CD4-positive, CD25-positive, alpha-beta regulatory T cell (primary cell): Measurements from ENCODE around the gene SLC26A8. TPM values are rescaled to one million over a fixed set of nuclear protein-coding genes. Genes with fewer than 3 reads are reported as not detected.
A peak's percentile ranks its signal among the peaks of the same experiment; 100 is the strongest.

ENCODE experiments used
- ATAC-seq, 2 donors: fragments of 150-1000 bp; cut with Tn5 transposase; one replicate each; pipeline ENCODE4 v1.10.0; 2021; ENCODE audit warnings: low read depth in 2 of 2, moderate number of reproducible peaks in 2 of 2, moderate library complexity in 1 of 2
- DNase-seq, 3 donors: peaks; one replicate each; pipeline versions ENCODE4 v3.0.0 to v3.0.0-alpha.2; 2012 to 2022; ENCODE audit warnings: mixed read lengths in 1 of 3
- H3K27ac ChIP-seq: one replicate; pipeline ENCODE4 v1.7.0; 2013; ENCODE audit warnings: mild to moderate bottlenecking, low read length; ENCODE audit not compliant: insufficient read depth, poor library complexity, severe bottlenecking
- H3K27me3 ChIP-seq: one replicate; pipeline ENCODE4 v1.7.0; 2013; ENCODE audit warnings: low read length; ENCODE audit not compliant: control insufficient read depth, insufficient read depth
- H3K36me3 ChIP-seq: one replicate; pipeline ENCODE4 v1.7.0; 2013; ENCODE audit warnings: mild to moderate bottlenecking, low read length, moderate library complexity; ENCODE audit not compliant: control insufficient read depth, insufficient read depth
- H3K4me1 ChIP-seq: 2 replicates; pipeline ENCODE4 v1.7.0; 2013; ENCODE audit warnings: mild to moderate bottlenecking, low read length; ENCODE audit not compliant: insufficient read depth, control insufficient read depth, poor library complexity, severe bottlenecking
- H3K4me3 ChIP-seq: one replicate; pipeline ENCODE4 v1.7.0; 2013; ENCODE audit warnings: low read depth, mild to moderate bottlenecking, low read length, moderate library complexity
- H3K9me3 ChIP-seq, 2 experiments: 1 replicate in 1 of 2; 2 replicates in 1 of 2; pipeline ENCODE4 v1.7.0; 2013; ENCODE audit warnings: low read length in 2 of 2, mild to moderate bottlenecking in 1 of 2, moderate library complexity in 1 of 2; ENCODE audit not compliant: control insufficient read depth in 2 of 2
- H3K27ac Mint-ChIP-seq, 3 donors: one replicate each; pipeline ENCODE4 v1.8.0; 2020 to 2022; ENCODE audit warnings: mild to moderate bottlenecking in 3 of 3, mixed read lengths in 3 of 3, moderate library complexity in 2 of 3
- H3K27me3 Mint-ChIP-seq: one replicate; pipeline ENCODE4 v1.8.0; 2022; ENCODE audit warnings: mild to moderate bottlenecking, mixed read lengths
- H3K36me3 Mint-ChIP-seq: one replicate; pipeline ENCODE4 v1.8.0; 2020; ENCODE audit warnings: mixed read lengths
- H3K4me1 Mint-ChIP-seq, 4 donors: one replicate each; pipeline ENCODE4 v1.8.0; 2020 to 2022; ENCODE audit warnings: mixed read lengths in 4 of 4, mild to moderate bottlenecking in 1 of 4
- H3K4me3 Mint-ChIP-seq, 4 donors: one replicate each; pipeline ENCODE4 v1.8.0; 2020 to 2022; ENCODE audit warnings: mild to moderate bottlenecking in 4 of 4, mixed read lengths in 4 of 4, moderate library complexity in 3 of 4
- H3K9me3 Mint-ChIP-seq, 7 donors: one replicate each; pipeline ENCODE4 v1.8.0; 2020 to 2022; ENCODE audit warnings: mixed read lengths in 7 of 7, mild to moderate bottlenecking in 3 of 7, moderate library complexity in 2 of 7
- polyA plus RNA-seq, 4 donors: library from polyadenylated mRNA; unstranded; fragments of 300-500 nt; fragmentation: Illumina TruSeq; gene quantifications; one replicate each; pipeline ENCODE4 v1.2.3, GENCODE V29; 2021
- total RNA-seq: library from RNA; stranded (reverse); gene quantifications from one replicate; pipeline ENCODE4 v1.2.3, GENCODE V29; 2022

SLC26A8 gene
- total and polyA plus RNA-seq, 5 donors from 2014 or later = not detected

DNA sequence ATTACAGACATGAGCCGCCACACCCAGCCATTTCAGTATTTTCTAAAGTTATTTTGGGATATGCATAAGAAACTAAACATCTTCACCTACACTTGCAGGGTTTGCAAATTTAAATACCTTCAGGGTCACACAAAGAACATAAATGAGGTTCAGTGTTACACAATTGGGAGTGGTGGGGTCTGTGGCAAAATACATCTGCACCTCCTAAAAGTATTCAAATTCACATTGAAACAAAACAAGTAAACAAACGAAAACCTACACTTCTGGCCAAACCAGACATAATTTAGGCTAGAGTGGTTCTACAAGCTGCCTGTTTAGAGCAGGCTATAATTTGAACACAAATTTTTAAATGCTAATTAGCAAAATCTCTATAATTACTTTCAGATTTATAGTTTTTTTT lies 37.8 kb upstream of the SLC26A8 start:
- Histone ChIP-seq H3K27ac (no peak overlapping the region), H3K27me3 (no peaks in the 10 kb centered on the region), H3K36me3 (peaks cover 25% of the 10 kb centered on the region), H3K4me1 (peaks cover 6% of the 10 kb centered on the region), H3K9me3 (no peaks in the 10 kb centered on the region), H3K4me3 (no peak overlapping the region)
- no peak for DNase-seq
- no peak for ATAC-seq
- Mint-ChIP-seq H3K4me3 (no peak overlapping the region), H3K36me3 (peaks cover 37% of the 10 kb centered on the region), H3K27me3 (no peaks in the 10 kb centered on the region), H3K4me1 (peaks cover 40 to 68% (median 47%) of the 10 kb centered on the region in 4 donors), H3K9me3 (peaks cover 0 to 1% (median 0%) of the 10 kb centered on the region in 7 donors), H3K27ac (no peak overlapping the region)

DNA sequence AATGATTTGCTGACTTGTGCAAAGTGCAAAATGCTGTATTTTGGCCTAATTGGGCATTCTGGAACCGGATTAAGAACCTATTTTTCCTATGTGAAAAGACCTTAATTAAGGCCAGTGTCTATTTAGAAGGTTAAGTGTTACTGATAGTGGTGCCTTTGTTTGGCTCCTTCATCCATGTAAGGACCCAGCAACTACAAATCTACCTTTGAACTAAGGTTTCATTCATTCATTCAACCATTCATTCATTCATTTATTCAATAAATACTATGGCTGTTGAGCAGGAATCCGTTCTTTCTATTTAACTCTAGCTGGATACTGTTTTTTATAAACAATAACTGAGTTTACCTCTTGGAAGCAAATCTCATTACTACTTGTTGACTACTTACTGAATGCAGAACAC lies 36.8 kb upstream of the SLC26A8 start:
- no peak overlapping the region for H3K4me3 ChIP-seq
- H3K27me3 ChIP-seq = no peaks in the 10 kb centered on the region
- no peaks in the 10 kb centered on the region for H3K9me3 ChIP-seq
- H3K4me3 Mint-ChIP-seq = no peak overlapping the region
- peaks cover 0 to 1% (median 0%) of the 10 kb centered on the region in 7 donors for H3K9me3 Mint-ChIP-seq
- H3K36me3 ChIP-seq = peaks cover 25% of the 10 kb centered on the region
- H3K27me3 Mint-ChIP-seq = no peaks in the 10 kb centered on the region
- no peak overlapping the region for H3K27ac ChIP-seq
- peaks cover 37% of the 10 kb centered on the region for H3K36me3 Mint-ChIP-seq
- DNase-seq (no peak), ATAC-seq (no peak)
- H3K4me1 ChIP-seq = peaks cover 6% of the 10 kb centered on the region
- H3K27ac Mint-ChIP-seq = no peak overlapping the region
- H3K4me1 Mint-ChIP-seq = peaks cover 38 to 66% (median 46%) of the 10 kb centered on the region in 4 donors

GRCh38 chr6:36056178-36056577 lies 31.7 kb upstream of the SLC26A8 start:
- Mint-ChIP-seq H3K27ac (no peak overlapping the region), H3K4me1 (peaks cover 19 to 47% (median 27%) of the 10 kb centered on the region in 4 donors), H3K9me3 (no peaks in the 10 kb centered on the region), H3K4me3 (no peak overlapping the region), H3K27me3 (no peaks in the 10 kb centered on the region), H3K36me3 (peaks cover 27% of the 10 kb centered on the region)
- Histone ChIP-seq H3K4me3 (no peak overlapping the region), H3K4me1 (peaks cover 4% of the 10 kb centered on the region), H3K27ac (no peak overlapping the region), H3K9me3 (no peaks in the 10 kb centered on the region), H3K27me3 (no peaks in the 10 kb centered on the region), H3K36me3 (peaks cover 48% of the 10 kb centered on the region)
- DNase-seq = no peak
- ATAC-seq = no peak

- no peak overlapping the region for H3K4me3 ChIP-seq
- Mint-ChIP-seq H3K27ac (peak overlapping the region in 2 of 3 donors; percentile 6 to 71), H3K36me3 (peaks cover 14% of the 10 kb centered on the region)
Observed at GRCh38 chr6:36054956-36055355, 30.5 kb upstream of the SLC26A8 start.

DNA sequence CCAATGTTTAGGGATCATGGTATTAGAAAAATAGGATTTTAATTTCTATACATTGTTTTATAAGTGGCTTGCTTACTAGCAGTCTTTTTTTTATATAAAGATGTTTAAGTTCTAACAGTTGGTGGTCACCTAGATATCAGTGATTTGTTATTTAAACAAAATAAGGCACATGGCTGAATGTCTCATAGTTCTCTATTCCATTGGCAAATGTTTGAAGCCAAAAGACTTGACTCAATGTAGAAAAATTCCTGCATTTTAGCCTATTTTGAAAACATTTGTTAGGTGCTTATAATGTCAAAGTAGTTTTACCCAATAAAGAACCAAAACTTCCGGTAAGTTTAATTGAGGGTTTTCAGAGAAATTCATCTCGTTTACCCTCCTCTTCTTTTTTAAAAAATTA lies 30.0 kb upstream of the SLC26A8 start:
- no peaks in the 10 kb centered on the region for H3K9me3 ChIP-seq
- peaks cover 19% of the 10 kb centered on the region for H3K4me1 ChIP-seq
- H3K4me3 ChIP-seq = no peak overlapping the region
- H3K27me3 ChIP-seq = no peaks in the 10 kb centered on the region
- Mint-ChIP-seq H3K27ac (peak overlapping the region in 1 of 3 donors; percentile 71), H3K36me3 (peaks cover 9% of the 10 kb centered on the region), H3K4me1 (peaks cover 19 to 35% (median 24%) of the 10 kb centered on the region in 4 donors), H3K4me3 (no peak overlapping the region), H3K27me3 (no peaks in the 10 kb centered on the region), H3K9me3 (no peaks in the 10 kb centered on the region)
- no peak for DNase-seq
- peaks cover 32% of the 10 kb centered on the region for H3K36me3 ChIP-seq
- no peak for ATAC-seq
- no peak overlapping the region for H3K27ac ChIP-seq

More at GRCh38 chr6:36054956-36055355, 30.5 kb upstream of the SLC26A8 start:
- H3K4me3 Mint-ChIP-seq = peak overlapping the region in 1 of 4 donors; percentile 3
- no peak for DNase-seq
- Histone ChIP-seq H3K36me3 (peaks cover 37% of the 10 kb centered on the region), H3K27me3 (no peaks in the 10 kb centered on the region), H3K27ac (no peak overlapping the region), H3K4me1 (peaks cover 13% of the 10 kb centered on the region), H3K9me3 (no peaks in the 10 kb centered on the region)
- no peaks in the 10 kb centered on the region for H3K9me3 Mint-ChIP-seq
- no peaks in the 10 kb centered on the region for H3K27me3 Mint-ChIP-seq
- no peak for ATAC-seq
- peaks cover 19 to 38% (median 24%) of the 10 kb centered on the region in 4 donors for H3K4me1 Mint-ChIP-seq

DNA sequence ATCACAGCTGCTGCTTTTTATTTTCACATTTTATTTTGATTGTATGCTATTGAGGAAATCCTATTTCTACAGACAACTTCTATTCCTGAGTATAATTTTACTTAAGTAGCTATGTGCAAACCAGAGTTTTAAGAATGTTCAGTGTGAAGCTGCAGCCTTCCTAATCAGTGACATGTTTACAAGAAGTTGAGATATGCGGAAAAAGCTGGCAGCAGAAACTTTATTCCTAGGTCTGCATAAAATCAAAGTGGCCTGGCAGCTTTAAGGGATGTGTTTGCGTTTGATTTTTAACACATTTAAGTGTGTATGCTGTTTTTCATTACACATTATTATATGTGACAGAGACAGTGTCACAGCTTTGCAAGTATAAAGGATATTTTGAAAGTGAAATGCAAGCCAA lies 29.4 kb upstream of the SLC26A8 start:
- DNase-seq (no peak), ATAC-seq (no peak)
- Histone ChIP-seq H3K36me3 (peaks cover 27% of the 10 kb centered on the region), H3K4me1 (peaks cover 22% of the 10 kb centered on the region), H3K27ac (no peak overlapping the region), H3K27me3 (no peaks in the 10 kb centered on the region), H3K9me3 (no peaks in the 10 kb centered on the region), H3K4me3 (no peak overlapping the region)
- Mint-ChIP-seq H3K27me3 (no peaks in the 10 kb centered on the region), H3K27ac (no peak overlapping the region), H3K9me3 (no peaks in the 10 kb centered on the region), H3K36me3 (peaks cover 6% of the 10 kb centered on the region), H3K4me3 (no peak overlapping the region), H3K4me1 (peaks cover 19 to 32% (median 24%) of the 10 kb centered on the region in 4 donors)

DNA sequence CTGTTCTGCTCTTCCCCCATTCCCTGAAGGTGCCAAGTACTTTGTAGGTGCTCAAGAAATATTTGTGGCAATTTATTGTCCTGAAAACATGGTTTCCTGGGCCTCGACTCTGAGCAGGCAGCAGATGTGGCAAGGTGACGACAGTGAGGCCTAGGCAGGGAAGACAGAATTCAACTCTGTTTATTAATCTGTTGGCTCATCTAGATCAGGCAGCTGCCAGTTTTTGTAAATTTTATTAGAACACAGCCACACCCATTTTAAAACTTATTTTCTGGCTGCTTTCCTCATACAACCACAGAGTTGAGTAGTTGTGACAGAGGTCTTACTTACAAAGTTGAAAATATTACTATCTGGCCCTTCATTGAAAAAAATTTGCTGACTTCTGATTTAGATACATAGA lies 27.7 kb upstream of the SLC26A8 start:
- no peaks in the 10 kb centered on the region for H3K27me3 ChIP-seq
- H3K4me1 ChIP-seq = peaks cover 28% of the 10 kb centered on the region
- DNase-seq (no peak), ATAC-seq (no peak)
- no peaks in the 10 kb centered on the region for H3K27me3 Mint-ChIP-seq
- no peak overlapping the region for H3K4me3 Mint-ChIP-seq
- H3K27ac ChIP-seq = no peak overlapping the region
- H3K4me1 Mint-ChIP-seq = peaks cover 11 to 24% (median 16%) of the 10 kb centered on the region in 4 donors
- no peak overlapping the region for H3K27ac Mint-ChIP-seq
- H3K4me3 ChIP-seq = no peak overlapping the region
- H3K36me3 Mint-ChIP-seq = peaks cover 2% of the 10 kb centered on the region
- peaks cover 0 to 1% (median 0%) of the 10 kb centered on the region in 7 donors for H3K9me3 Mint-ChIP-seq
- no peaks in the 10 kb centered on the region for H3K9me3 ChIP-seq
- H3K36me3 ChIP-seq = peaks cover 27% of the 10 kb centered on the region

DNA sequence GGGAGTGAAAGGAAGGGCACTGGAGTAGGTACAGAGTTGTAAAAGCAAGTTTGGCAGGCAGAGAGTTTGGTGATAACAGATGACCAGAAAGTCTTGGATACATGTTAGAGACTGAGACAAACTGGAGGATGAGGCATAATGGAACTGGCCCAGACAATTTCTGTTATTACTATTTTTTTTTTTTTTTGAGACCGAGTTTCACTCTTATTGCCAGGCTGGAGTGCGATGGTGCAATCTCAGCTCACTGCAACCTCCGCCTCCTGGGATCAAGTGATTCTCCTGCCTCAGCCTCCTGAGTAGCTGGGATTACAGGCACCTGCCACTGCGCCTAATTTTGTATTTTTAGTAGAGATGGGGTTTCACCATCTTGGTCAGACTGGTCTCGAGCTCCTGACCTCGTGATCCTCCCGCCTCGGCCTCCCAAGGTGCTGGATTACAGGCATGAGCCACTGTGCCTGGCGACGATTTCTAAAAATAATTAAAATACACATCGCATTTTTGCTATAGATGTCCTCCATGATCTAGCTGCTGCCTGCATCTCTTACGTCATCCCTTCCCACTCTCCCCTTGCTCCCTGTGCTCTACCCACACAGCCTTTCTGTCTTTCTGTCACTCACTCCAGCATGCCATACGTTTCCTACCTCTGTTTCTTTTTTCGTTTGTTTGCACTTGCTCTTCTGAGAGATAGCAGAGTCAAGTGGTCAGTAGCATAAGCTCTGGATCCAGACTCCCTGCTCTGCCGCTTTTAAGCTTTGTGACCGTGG lies 26.7 kb upstream of the SLC26A8 start:
- Mint-ChIP-seq H3K4me1 (peaks cover 7 to 24% (median 16%) of the 10 kb centered on the region in 4 donors), H3K36me3 (peaks cover 6% of the 10 kb centered on the region), H3K27me3 (no peaks in the 10 kb centered on the region), H3K27ac (no peak overlapping the region), H3K9me3 (peaks cover 0 to 1% (median 0%) of the 10 kb centered on the region in 7 donors), H3K4me3 (no peak overlapping the region)
- no peaks in the 10 kb centered on the region for H3K9me3 ChIP-seq
- H3K4me3 ChIP-seq = peak overlapping the region; percentile 66
- H3K36me3 ChIP-seq = peaks cover 27% of the 10 kb centered on the region
- no peak for ATAC-seq
- no peak for DNase-seq
- H3K27ac ChIP-seq = no peak overlapping the region
- peaks cover 28% of the 10 kb centered on the region for H3K4me1 ChIP-seq
- H3K27me3 ChIP-seq = no peaks in the 10 kb centered on the region
